IPS DF 4.7 (cell line): ENCODE results near the gene CNTN6.
"Not testable (repeated sequence)": the region's sequence is repeated elsewhere in the genome, so short reads cannot be mapped to it uniquely, and the experiment has no call there.

Experiments
- DNase-seq: peaks from one replicate; pipeline ENCODE4 v3.0.0-alpha.2; 2013; ENCODE audit warnings: low spot score; ENCODE audit errors: extremely low read depth

The CNTN6 gene

GRCh38 chr3:1275495-1275894, 182.7 kb downstream of the CNTN6 start:
- DNase-seq, result no peak

- DNase-seq, result no peak
Observed at GRCh38 chr3:1287815-1288214, 195.0 kb downstream of the CNTN6 start.

- DNase-seq, result no peak
Observed at GRCh38 chr3:1288805-1289494, 196.1 kb downstream of the CNTN6 start.

- no peak for DNase-seq
Observed at GRCh38 chr3:1292571-1293071, 199.8 kb downstream of the CNTN6 start.

GRCh38 chr3:1294586-1294985, 201.8 kb downstream of the CNTN6 start:
- no peak for DNase-seq

GRCh38 chr3:1318296-1319005, 225.6 kb downstream of the CNTN6 start:
- DNase-seq, result no peak

- DNase-seq, result no peak
Observed at GRCh38 chr3:1326546-1326945, 233.7 kb downstream of the CNTN6 start.

- no peak for DNase-seq
Observed at GRCh38 chr3:1330107-1330506, 237.3 kb downstream of the CNTN6 start.

- DNase-seq, result no peak
Observed at GRCh38 chr3:1346386-1346785, 253.6 kb downstream of the CNTN6 start.

GRCh38 chr3:1348547-1348946, 255.7 kb downstream of the CNTN6 start:
- no peak for DNase-seq

GRCh38 chr3:1350885-1351284, 258.1 kb downstream of the CNTN6 start:
- DNase-seq, result no peak

- no peak for DNase-seq
Observed at GRCh38 chr3:1355691-1356090, 262.9 kb downstream of the CNTN6 start.

- no peak for DNase-seq
Observed at GRCh38 chr3:1356101-1356500, 263.3 kb downstream of the CNTN6 start.

GRCh38 chr3:1365528-1365927, 272.7 kb downstream of the CNTN6 start:
- no peak for DNase-seq

GRCh38 chr3:1374471-1374870, 281.6 kb downstream of the CNTN6 start:
- no peak for DNase-seq

- DNase-seq, result no peak
Observed at GRCh38 chr3:1375145-1375544, 282.3 kb downstream of the CNTN6 start.

- no peak for DNase-seq
Observed at GRCh38 chr3:1380926-1381646, 288.3 kb downstream of the CNTN6 start.

- DNase-seq, result no peak
Observed at GRCh38 chr3:1381647-1382036, 288.8 kb downstream of the CNTN6 start.

- not testable (repeated sequence) for DNase-seq
Observed at GRCh38 chr3:1387396-1387905, 294.6 kb downstream of the CNTN6 start.

- no peak for DNase-seq
Observed at GRCh38 chr3:1394188-1394587, 301.4 kb downstream of the CNTN6 start.

GRCh38 chr3:1400571-1400970, 307.7 kb downstream of the CNTN6 start:
- DNase-seq, result no peak
